HFF-Myc (cell line): ENCODE measurements around the gene RBM19.

Source experiments
- DNase-seq: peaks from one replicate; pipeline ENCODE4 v3.0.0-alpha.2; 2011; ENCODE audit warnings: low read depth; ENCODE audit errors: extremely low read depth
- H3K4me3 ChIP-seq: replicated peaks from 2 replicates; pipeline ENCODE4 v1.5.1; 2011; ENCODE audit warnings: low read depth, mild to moderate bottlenecking, control low read depth, low read length
- TF ChIP-seq, protein P1 (sequence below): IDR thresholded peaks from 2 replicates; pipeline ENCODE4 v1.5.1; 2012; ENCODE audit warnings: mild to moderate bottlenecking, low read depth, low read length, control low read depth; ENCODE audit errors: missing control alignments

The RBM19 gene

DNA sequence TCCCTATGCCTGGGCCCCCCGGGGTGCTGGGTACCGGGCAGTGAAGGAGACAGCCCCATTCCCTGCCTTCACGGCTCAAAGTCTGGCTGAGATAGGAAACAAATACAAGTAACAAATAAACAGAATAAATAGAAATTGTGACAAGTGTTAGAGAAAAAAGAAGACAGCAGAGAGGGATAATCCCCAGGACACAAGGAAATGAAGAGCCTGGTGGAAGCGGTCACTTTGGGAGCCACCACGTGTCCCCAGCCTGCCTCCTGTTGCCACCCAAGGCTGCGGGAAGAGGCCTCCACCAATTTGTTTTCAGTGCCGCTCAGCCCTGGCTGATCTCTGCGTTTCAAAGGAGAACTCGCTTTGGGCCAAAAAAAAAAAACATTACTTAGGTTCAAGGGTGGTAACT is 31.2 kb downstream of the RBM19 start:
- TF ChIP-seq, protein P1, sequence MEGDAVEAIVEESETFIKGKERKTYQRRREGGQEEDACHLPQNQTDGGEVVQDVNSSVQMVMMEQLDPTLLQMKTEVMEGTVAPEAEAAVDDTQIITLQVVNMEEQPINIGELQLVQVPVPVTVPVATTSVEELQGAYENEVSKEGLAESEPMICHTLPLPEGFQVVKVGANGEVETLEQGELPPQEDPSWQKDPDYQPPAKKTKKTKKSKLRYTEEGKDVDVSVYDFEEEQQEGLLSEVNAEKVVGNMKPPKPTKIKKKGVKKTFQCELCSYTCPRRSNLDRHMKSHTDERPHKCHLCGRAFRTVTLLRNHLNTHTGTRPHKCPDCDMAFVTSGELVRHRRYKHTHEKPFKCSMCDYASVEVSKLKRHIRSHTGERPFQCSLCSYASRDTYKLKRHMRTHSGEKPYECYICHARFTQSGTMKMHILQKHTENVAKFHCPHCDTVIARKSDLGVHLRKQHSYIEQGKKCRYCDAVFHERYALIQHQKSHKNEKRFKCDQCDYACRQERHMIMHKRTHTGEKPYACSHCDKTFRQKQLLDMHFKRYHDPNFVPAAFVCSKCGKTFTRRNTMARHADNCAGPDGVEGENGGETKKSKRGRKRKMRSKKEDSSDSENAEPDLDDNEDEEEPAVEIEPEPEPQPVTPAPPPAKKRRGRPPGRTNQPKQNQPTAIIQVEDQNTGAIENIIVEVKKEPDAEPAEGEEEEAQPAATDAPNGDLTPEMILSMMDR = no peak
- DNase-seq = no peak
- H3K4me3 ChIP-seq = no peak overlapping the region

DNA sequence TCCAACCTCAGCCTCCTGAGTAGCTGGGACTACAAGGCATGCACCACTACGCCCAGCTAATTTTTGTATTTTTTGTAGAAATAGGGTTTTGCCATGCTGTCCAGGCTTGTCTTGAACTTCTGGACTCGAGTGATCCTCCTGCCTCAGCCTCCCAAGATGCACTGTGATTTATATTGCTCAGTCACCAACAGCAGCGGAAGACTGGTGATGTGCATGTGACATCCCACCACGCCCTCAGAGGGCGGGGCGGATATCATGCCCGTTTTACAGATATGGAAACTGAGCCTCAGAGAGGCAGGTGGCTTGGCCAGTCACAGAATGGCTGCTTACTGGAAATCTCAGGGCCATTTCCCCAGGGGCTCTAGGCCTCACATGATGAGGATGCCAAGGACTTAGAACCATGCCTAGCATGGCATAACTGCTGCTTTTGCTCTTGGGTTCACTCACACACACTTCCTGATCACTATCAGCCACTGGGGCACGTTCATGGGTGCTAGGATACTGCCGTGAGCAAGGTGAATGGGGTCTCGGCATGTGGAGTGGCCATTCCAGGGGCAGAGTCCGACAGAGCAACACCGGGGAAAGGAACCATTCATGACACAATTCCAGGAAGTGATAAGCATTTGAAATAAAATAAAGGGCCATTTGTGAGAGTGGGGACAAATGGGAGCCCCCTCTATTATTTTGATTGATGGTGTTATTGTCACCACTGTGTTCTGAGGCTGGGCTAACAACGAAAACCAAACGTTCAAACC is 31.9 kb downstream of the RBM19 start:
- TF ChIP-seq, protein P1 = no peak
- no peak for DNase-seq
- no peak overlapping the region for H3K4me3 ChIP-seq

DNA sequence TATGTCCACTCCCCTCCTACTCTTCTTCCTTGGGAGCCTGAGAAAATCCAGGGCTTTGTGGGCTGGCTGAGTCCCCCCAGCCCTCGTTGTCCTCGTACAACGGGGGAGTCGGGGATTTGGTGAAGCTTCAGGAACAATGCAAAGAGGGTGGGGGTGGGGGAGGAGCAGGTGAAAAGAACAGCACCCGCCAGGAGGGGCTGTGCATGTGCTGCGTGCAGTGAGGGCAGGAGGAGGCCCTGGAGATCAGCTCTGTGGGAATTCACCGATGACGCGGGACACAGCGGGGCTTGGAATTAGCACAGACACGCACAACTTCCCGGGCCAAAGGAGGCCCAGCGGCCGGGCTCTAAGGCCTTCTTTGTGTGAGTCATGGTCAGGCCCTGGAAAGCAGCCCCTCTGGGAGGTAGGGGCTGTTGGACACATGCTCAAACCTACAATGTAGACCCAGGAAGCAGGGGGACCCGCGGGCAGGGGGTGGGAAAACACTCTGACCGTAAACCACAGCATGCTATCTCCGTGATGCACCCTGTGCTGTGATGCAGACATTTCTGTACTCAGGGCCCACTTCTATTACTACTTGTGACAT is 32.8 kb downstream of the RBM19 start:
- TF ChIP-seq, protein P1 = peak; percentile 6
- peak; percentile 42 for DNase-seq
- H3K4me3 ChIP-seq = no peak overlapping the region

DNA sequence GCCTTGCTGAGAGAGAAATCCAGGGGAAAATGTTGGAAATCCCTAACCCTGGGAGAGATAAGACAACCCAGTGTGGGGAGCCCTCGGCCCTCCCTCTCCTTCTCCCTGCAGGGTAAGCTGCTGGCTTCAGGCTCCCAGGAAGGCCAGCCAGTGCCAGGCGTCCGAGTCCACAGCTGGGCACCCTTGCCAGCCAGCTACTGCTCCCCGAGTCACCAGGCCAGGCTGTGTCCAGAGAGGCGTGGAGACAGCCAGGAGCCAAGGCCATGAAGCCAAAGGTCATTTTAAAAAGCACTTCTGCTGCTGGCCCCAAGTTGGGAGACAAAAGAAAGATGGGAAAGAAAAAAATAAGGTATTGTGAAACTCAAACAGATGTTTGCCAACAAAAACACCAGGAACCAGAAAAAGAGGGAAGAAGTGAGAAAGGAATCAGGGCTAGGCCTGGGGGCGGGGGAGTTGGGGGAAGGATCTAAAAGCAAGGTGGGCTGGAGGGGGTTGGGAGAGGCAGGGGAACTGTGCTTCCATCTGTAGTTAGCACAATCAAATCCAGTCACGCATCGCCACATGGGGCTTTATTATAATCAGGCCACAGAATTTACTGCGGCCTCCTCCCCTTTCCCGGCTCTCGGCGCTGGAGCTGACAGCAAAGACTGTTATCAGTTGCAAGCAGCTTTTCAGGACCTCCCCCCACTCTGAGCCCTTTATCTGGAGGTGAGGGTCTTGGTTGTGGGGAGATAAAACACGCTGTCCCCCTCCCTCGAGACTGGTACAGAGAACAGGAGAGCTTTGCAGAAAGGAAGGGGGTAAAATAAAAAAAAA is 33.5 kb downstream of the RBM19 start:
- H3K4me3 ChIP-seq = no peak overlapping the region
- TF ChIP-seq, protein P1 = no peak
- DNase-seq = no peak

DNA sequence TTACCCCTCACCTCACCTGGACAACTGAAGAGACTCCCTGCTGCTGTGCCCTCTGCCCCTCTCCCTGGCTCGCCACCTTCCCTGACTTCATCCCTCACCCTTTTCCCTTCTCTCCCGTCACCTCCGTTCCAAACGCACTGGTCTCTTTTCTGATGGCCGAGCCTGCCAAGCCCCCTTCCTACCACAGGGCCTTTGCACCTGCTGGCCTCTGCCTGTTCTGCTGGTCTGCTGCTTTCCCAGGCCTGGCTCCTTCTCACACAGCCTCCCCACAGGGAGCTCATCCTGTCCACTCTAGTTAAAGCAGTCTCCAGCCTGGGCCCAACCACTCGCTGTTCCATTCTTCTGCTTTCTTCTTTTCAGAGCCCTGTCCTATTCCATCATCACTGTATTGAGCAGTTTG is 34.6 kb downstream of the RBM19 start:
- no peak for DNase-seq
- TF ChIP-seq, protein P1 = no peak
- H3K4me3 ChIP-seq = no peak overlapping the region

DNA sequence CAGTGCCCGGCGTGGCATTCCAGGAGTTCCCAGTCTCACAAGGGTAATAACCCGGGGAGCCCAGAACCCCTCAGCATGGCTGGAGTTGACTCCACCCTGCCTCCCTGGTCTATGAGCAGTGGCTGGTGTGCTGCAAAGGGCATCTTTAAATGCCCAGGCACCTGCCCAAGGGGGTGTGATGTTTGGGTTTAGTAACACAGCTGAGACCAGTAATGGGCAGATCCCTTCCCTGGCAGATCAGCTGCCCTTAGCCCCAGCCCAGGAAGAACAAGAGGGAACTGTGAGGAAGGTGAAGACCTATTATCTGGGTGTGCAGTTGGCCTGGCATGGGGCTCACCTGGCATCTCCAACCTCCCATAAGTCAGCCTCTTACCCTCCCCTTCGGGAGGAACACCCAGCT is 35.9 kb downstream of the RBM19 start:
- TF ChIP-seq, protein P1 = no peak
- no peak overlapping the region for H3K4me3 ChIP-seq
- no peak for DNase-seq
